ENCODE results near the gene UBTD2.
"Not testable (repeated sequence)": the region's sequence is repeated elsewhere in the genome, so short reads cannot be mapped to it uniquely, and the experiment has no call there.

UBTD2 gene, protein sequence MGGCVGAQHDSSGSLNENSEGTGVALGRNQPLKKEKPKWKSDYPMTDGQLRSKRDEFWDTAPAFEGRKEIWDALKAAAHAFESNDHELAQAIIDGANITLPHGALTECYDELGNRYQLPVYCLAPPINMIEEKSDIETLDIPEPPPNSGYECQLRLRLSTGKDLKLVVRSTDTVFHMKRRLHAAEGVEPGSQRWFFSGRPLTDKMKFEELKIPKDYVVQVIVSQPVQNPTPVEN

DNA sequence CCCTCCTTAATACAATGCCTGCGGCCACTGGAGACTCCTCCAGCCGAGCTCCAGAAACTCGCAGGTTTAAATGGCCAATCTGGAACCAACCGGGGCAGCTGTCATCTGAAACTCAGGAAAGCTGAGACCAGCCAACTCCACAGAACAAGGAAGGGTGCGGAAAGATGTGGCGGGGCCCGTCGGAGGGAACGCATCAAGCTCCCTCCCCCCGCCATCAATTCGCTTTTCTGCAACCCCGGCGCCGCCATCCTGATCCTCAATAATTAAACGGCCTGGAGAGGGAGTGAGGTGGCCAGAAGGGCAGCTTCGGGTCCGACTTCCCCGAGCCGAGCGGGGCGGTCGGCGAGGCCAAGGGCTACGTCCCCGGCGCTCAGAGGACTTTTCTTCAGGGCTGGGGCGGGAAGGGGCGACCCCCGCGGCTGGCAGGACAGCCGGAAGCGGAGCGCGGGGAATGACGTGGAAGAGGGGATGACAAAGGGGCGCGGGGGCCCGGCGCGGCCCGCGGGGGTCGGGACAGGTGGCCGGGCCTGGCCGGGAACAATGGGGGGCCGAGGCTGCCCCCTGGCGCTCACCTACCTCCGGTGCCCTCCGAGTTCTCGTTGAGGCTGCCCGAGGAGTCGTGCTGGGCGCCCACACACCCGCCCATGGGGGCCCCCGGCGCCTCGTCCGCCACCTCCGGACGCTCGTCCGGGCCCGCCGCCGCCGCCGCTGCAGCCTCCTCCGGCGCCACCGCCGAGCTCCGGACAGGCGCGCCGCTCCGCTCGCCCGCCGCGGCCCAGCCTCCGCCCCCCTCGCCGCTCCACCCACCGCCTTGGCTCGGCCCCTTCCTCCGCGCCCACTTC, at the start of gene UBTD2:
Gene UBTD2, minus strand, starts transcription at position 745 of the 842 bp plus-strand sequence. Its CDS starts 99 bp downstream, at position 646.
- no peak for DNase-seq

DNA sequence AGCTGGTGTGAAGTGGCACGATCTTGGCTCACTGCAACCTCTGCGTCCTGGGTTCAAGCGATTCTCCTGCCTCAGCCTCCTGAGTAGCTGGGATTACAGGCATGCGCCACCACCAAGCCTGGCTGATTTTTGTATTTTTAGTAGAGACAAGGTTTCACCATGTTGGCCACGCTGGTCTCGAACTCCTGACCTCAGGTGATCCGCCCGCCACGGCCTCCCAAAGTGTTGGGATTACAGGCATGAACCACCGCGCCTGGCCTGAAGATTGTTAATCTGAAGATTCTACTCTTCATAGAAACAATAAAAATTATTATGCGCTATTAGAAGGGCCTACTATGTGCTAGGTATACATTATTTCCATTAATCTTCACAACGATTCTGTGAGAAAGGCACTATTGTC, 43.3 kb upstream of the UBTD2 start:
- not testable (repeated sequence) for DNase-seq

DNA sequence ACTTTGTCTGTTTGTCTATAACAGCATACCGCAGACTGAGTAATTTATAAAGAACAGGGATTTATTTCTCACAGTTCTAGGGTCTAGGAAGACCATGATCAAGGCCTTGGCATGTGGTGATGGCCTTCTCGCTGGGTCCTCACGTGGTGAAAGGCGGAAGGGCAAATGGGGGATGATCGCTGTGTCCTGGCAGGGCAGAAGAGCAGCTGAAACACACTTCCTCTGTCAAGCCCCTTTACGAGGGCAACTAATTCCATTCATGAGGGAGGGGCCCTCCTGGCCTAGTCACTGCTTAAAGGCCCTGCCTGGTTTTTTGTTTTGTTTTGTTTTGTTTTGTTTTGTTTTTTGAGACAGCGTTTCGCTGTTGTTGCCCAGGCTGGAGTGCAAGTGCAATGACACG, 41.9 kb upstream of the UBTD2 start:
- DNase-seq, result no peak

DNA sequence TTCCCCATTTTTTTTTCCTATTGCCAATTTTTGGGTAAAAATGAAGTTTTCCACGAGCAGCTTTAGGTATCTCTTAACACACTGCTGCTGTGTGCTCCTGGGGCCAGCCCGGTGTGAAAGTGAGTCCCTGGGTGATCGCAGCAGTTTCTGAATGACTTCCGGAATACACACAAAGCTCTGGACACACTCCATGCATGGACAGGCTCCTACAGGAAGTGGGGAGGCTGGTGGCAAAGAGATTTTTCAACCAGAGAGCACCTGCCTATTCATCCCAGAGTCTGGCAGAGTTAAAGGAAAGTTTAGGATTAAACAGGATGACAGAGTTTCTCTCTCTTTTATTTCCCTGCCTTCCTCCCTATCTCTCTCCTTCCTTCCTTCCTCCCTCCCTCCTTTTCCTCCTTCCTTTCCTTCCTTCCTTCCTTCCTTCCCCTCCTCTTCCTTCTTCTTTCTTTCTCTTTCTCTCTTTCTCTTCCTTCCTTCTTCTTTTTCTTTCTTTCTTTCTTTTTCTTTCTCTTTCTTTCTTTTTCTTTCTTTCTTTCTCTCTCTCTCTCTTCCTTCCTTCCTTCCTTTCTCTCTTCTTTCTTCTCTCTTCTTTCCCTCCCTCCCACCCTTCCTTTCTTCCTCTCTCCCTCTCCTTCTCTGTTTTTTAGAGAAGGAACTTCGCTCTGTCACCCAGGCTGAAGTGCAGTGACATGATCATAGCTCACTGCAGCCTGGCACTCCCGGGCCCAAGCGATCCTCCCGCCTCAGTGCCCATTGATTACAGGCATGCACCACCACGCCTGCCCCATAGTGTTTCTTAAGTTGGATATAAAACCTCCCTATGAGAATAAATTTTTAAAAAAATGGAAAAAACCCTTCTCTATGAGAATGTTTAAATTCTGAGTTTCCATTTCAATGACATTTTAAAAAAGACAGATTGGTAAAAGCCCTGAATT, 38.7 kb upstream of the UBTD2 start:
- peak; percentile 46 for DNase-seq

DNA sequence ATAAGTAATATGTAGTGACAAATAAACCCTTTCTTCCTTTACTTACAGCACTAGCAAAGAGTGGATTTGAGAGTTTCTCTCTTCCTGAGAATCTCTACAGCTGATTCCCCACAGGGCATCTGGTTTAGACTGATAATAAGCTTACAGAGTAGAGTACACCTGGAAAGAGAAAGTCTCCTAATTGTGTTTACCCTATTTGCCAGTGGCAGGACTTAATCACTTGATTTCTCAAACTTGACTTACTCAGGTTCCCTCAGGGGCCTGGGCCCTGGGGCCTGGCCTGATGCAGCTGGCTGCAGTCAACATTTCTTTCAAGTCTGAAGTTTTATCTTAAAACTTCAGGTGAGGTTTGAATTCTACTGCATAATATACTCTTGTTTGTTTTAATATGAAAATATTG, 38.0 kb upstream of the UBTD2 start:
- DNase-seq, result peak; percentile 13

DNA sequence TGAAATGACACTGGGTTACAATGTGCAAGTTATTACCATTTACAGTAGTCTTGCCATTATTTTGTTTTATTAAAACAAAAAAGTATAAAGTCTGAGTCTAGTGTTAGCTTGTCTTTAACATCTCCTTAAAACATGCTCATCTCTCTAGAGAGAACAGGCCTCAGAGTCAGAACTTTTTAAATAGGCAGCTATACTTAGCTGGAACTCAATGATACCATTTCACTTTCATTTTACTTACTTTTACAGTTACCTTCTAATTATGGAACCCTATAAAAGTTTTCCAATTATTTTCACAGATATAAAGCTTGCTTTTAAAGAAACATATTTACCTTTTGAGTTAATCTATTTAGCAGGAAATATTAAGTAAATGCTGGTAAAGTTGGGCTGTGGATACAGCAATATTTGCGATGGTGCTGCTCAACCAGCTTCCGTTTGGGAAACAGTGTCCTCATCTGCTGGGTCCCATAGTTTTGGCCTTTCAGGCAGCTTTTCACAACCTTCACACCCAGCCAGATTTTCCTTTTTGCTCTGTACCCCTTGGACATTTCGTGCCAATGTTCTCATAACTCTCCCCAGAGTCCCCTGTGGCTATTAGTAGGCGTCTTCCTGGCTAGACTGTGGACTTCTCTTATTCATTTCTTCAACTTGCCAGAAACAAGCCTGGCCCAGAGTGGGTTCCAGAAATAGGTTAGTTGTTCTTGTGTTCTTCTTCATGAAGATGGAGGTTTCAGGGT, 36.3 kb upstream of the UBTD2 start:
- no peak for DNase-seq

DNA sequence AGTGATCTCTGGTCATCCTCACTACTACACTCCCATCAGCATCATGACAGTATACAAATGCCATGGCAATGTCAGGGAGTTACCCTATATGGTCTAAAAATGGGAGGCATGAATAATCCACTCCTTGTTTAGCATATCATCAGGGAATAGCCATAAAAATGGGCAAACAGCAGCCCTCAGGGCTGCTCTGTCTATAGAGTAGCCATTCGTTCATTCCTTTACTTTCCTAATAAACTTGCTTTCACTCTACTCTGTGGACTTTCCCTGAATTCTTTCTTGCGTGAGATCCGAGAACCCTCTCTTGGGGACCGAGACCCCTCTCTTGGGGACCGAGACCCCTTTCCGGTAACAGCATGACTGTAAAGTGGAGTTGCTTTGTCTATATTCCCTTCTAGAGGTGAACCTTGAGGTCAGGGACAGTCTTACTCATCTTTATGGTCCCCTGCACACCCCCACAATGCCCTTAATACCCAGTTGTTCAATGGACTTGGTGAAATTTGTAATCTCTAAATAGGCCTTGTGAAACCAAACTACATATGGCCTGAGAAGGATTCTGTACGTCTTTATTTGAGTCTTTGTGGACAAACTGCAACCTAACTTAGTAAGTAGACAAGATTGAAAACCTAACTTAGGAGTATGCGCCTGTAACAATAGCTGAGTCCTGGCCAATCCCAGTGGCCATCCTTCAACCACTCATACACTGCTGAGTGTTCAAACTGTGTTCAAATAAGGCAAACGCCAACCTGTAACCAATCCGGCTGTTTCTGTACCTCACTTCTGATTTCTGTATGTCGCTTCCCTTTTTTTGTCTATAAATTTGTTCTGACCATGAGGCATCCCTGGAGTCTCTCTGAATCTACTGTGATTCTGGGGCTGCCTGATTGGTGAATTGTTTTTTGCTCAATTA, 32.3 kb upstream of the UBTD2 start:
- DNase-seq, result no peak

DNA sequence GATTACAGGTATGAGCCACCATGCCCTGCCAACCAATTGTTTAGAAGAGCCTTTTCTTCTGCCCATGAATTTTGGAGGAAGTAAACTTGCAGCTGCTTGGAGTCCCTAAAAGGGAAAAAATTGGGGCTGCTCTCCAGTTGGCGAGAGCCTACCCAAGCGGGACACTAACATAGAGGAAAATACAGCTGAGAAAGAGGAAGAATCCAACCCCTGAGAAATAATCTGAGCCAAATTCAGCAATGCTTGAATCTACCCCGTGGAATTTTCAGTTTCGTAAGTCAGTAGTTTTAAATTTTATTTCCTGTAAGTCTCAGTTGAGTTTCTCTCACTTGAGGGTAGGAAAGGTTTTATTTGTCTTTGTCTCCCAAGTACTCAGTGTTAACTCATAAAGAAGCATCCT, 30.4 kb upstream of the UBTD2 start:
- no peak for DNase-seq

DNA sequence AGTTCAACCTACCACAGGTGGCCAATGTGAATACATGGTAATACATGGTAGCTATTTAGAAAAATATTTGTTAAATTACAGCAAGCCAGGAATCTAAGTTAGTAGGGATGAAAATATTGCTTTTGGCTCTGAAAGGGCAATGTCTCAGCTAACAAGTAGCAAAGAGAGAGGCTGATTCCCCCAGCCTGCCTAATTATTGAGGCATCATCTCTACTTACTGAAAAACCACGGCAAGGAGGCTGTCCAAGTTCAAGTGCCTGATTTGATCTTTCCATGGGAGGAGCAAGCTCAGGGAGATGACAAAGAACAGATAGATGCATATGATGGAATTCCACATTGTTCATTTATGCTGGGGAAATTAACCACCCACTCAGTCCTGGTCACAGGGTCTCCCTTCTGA, 28.7 kb upstream of the UBTD2 start:
- DNase-seq, result no peak

DNA sequence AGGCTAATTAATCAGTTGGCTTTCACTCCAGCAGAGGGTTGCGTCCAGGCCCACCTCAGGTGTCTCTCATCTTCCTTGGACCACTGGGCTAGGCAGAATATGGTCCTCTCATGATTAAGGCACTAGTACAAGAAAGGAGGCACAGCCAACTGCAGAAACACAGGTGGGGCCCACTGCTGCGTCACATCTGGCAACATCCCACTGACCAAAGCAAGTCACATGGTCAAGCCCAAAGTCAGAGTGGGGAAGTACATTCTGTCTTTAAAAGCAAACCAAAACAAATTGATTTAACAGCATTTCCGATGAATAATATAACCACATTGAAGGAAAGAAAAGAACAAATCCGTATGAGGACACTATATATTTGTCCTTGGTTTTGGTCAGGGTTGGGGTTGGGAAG, 28.0 kb upstream of the UBTD2 start:
- no peak for DNase-seq

DNA sequence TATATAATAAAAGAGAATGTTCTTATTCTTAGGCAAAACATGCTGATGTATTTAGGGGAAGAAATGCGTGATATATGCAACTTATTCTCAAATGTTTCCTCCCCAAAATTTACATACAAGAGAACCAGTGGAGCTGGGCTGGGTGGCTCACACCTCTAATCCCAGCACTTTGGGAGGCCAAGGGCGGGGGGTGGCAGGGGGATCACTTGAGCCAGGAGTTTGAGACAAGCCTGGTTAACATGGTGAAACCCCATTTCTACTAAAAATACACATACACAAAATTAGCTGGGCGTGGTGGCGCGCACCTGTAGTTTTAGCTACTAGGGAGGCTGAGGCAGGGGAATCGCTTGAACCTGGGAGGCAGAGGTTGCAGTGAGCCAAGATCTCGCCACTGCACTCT, 27.5 kb upstream of the UBTD2 start:
- no peak for DNase-seq

DNA sequence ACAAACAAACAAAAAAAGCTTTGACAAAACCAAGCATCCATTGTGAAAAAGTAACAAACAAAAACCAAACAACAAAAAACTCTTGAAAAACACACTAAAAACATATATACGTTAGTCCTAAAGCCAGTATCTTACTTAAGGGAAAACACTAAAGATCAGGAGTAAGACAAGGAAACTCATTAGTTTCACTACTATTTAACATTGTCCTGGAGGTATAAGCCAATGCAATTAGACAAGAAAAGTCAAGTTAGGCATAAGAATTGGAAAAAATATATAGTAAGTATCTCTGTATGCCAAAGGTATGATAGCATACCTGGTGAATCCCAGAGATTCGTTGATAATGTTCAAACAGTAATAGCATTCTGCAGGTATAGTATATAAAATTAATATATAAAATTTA, 21.8 kb upstream of the UBTD2 start:
- no peak for DNase-seq

DNA sequence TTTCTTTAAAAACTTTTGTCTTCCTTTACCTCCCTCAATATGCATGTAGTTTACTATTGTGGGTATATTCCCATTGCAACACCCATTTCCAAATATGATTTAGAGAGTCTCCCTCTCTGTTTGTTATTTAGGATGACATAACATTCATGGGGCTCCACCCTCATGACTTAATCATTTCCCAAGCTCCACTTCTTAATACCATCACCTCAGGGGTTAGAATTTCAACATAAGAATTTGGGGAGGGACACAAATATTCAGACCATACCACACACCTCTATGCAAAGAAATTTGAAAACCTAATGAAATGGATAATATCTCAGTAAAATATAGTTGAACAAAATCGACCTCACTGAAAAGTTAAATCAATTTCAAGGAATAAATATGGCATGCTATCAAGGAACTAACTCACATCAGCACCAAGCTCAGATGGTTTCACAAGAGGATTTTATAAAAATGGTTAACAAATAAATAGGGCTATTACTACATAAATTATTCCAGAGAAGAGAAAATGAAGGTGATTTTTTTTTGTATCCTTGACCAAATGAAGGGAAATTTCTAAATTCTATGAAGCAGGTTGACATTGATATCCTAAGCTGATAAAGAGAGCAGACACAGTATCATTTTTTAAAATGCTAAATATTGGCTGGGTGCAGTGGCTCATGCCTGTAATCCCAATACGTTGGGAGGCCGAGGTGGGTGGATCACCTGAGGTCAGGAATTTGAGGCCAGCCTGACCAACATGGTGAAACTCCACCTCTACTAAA, 20.2 kb upstream of the UBTD2 start:
- DNase-seq, result no peak

DNA sequence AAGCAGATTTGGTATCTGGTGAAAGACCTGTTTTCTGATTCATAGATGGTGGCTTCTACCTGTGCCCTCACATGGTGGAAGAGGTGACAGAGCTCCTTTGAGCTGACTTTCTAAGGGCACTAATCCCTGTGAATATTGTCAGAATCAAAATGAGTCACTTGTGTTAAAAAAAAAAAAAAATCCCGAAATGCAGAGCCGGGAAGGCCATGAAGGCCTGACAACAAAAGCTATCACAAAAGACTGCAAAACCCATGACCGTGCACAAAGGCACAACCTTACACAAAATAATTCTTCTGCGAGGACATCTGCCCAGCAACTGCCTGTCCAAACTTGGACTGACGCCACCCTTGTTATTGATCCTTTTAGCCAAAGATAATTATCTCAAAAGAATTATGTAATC, 19.6 kb upstream of the UBTD2 start:
- no peak for DNase-seq

DNA sequence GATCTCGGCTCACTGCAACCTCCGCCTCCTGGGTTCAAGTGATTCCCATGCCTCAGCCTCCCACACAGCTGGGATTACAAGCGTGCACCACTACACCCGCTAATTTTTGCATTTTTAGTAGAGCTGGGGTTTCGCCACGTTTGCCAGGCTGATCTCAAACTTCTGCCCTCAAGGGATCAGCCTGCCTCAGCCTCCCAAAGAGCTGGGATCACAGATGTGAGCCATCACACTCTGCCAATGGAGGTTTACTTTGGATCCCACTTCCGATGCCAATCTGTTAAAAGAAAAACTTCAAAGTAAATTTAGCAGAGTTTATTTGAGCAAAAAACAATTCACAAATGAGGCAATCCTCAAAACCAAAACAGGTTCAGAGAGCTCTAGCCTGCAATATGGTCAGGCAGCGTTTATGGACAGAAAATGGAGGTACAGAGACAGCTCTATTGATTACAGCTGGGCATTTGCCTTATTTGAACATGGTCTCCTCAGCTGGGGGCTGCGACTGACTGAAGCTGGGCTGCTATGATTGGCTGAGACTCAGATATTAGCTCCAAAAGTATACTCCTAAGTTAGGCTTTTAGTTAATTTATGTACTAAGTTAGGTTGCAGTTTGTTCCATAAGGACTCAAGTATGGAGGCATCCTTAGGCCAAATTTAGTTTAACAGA, 18.6 kb upstream of the UBTD2 start:
- no peak for DNase-seq

DNA sequence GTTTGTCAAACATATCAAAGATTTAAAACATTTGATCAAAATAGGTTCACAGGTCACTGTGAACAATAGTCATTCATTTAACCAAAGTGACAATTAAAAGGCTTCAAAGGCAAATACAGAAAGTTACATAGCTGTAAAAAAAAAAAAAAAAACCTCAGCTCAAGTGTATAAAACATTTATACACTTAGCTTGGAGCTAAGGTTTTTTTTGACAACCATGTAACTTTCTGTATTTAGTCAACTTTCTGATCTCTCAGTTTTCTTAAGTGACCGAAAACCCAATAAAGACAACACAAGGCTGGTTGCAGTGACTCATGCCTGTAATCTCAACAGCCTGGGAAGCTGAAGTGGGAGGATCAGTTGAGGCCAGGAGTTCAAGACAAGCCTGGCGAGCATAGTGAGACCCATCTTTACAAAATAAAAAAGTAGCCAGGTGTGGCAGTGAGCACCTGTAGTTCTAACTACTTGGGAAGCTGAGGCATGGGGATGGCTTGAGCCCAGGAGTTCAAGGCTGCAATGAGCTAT, 16.4 kb upstream of the UBTD2 start:
- no peak for DNase-seq

DNA sequence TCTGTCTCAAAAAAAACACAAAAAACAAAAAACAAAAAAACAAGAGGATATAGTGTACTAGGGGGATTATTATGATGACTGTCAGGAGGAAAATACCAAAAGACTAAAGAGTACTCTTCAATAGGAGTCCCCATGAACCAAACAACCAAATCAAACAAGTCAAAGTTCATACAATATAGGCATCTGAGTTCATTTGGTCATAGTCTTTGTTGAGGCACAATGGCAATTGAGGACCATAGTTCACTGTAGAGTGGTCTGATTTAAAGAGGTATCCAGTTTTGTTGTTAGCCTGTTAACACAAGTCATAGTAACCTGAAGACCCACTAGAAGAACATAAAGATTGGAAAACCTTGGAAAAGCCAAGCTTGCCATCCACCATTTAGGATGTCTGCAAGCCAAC, 11.3 kb upstream of the UBTD2 start:
- DNase-seq, result no peak

DNA sequence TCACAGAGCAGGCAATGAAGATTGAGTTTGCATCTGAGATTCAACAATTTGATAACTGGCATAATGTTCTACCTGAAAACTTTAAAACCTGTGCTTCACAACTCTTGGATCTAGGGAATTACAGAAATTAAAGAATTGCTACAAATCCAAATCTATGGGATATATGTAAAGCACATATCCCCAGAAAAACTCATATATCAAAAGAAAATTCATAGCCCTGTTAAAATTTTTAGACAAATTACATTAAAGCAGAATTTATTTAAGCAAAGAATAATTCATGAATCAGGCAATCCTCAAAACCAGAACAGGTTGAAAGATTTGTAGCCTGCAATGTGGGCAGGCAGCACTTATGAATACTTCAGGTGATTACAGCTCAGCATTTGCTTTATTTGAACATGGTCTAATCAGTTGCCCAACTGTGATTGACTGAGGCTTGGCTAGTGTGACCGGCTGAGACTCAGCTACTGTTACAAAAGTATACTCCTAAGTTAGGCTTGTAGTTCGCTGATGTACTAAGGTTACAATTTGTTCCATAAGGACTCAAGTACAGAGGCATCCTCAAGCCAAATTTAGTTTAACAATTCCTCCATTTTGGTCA, 10.3 kb upstream of the UBTD2 start:
- DNase-seq, result no peak

DNA sequence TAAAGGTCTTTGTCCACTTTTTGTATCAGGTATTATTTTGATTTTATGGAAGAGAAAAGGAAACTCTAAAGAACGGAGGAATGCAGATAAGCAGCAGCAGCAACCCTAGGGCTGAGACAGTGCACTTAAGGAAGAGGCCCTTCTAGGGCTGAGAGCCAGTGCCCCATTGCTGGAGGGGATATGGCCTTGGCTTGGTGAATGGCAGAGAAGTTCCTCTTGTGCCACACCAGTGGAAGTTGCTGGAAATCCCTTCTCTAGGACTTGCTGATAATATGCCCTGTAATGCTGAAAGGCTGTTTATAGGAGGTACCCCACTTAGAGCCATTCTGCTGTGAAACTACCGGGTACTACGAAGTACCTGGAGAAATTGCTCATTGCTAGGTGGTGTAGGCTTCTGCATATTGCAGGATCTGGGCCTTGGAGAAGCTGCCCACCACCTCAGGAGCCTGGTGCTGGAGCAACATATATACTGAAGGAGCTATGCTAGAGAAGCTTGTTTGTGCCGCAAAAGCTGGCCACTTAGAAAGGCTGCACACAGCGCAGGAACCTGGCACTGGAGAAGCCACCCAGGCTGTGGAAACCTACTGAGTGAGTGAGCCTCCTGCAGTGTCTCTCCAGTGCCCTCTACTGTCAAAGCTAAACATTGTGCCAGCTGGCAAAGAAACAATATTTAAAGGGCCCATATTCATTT, 9.6 kb upstream of the UBTD2 start:
- DNase-seq, result peak; percentile 63
